ENCODE results near the gene OPA1. TPM values are rescaled to one million over a fixed set of nuclear protein-coding genes. Genes with fewer than 3 reads are reported as not detected.
A peak's percentile ranks its signal among the peaks of the same experiment; 100 is the strongest.

Gene OPA1
- 71.3 and 75.6 TPM in 2 replicates for total RNA-seq

- DNase-seq (ENCODE audit: low read depth, low spot score): peak; percentile 93
These were observed at the start of gene OPA1 for GRCh38 chr3:193592841-193593667. Gene OPA1 (plus strand): TSS chr3:193593208. CDS start chr3:193593378, 170 bp downstream.

- DNase-seq (ENCODE audit: low read depth, low spot score): no peak
These were observed 48.7 kb upstream of the OPA1 start for GRCh38 chr3:193544289-193544688.

GRCh38 chr3:193545304-193545703 lies 47.7 kb upstream of the OPA1 start:
- DNase-seq (ENCODE audit: low read depth, low spot score): no peak

GRCh38 chr3:193546129-193546528 lies 46.9 kb upstream of the OPA1 start:
- DNase-seq (ENCODE audit: low read depth, low spot score): no peak

- DNase-seq (ENCODE audit: low read depth, low spot score): no peak
These were observed 44.6 kb upstream of the OPA1 start for GRCh38 chr3:193548406-193548805.

GRCh38 chr3:193552923-193553322 lies 40.1 kb upstream of the OPA1 start:
- DNase-seq (ENCODE audit: low read depth, low spot score): no peak

- DNase-seq (ENCODE audit: low read depth, low spot score): no peak
These were observed 39.4 kb upstream of the OPA1 start for GRCh38 chr3:193553586-193553985.

GRCh38 chr3:193554811-193555210 lies 38.2 kb upstream of the OPA1 start, which contains the start of gene ATP13A4:
Gene ATP13A4 (minus strand): TSS chr3:193554895. CDS start chr3:193554799, 96 bp downstream.
- no peak for DNase-seq (ENCODE audit: low read depth, low spot score)

- no peak for DNase-seq (ENCODE audit: low read depth, low spot score)
These were observed 36.2 kb upstream of the OPA1 start for GRCh38 chr3:193556841-193557240.

GRCh38 chr3:193559100-193559499 lies 33.9 kb upstream of the OPA1 start:
- DNase-seq (ENCODE audit: low read depth, low spot score): no peak

- no peak for DNase-seq (ENCODE audit: low read depth, low spot score)
These were observed 32.9 kb upstream of the OPA1 start for GRCh38 chr3:193560091-193560490.

GRCh38 chr3:193560870-193561269 lies 32.1 kb upstream of the OPA1 start:
- no peak for DNase-seq (ENCODE audit: low read depth, low spot score)

GRCh38 chr3:193563426-193563825 lies 29.6 kb upstream of the OPA1 start:
- DNase-seq (ENCODE audit: low read depth, low spot score): no peak

GRCh38 chr3:193564012-193564411 lies 29.0 kb upstream of the OPA1 start:
- no peak for DNase-seq (ENCODE audit: low read depth, low spot score)

- DNase-seq (ENCODE audit: low read depth, low spot score): no peak
These were observed 23.9 kb upstream of the OPA1 start for GRCh38 chr3:193569119-193569518.

- peak; percentile 17 for DNase-seq (ENCODE audit: low read depth, low spot score)
These were observed 20.5 kb upstream of the OPA1 start for GRCh38 chr3:193572426-193572908.

- no peak for DNase-seq (ENCODE audit: low read depth, low spot score)
These were observed 19.4 kb upstream of the OPA1 start for GRCh38 chr3:193573403-193574191.

- DNase-seq (ENCODE audit: low read depth, low spot score): no peak
These were observed 18.4 kb upstream of the OPA1 start for GRCh38 chr3:193574488-193575070.

GRCh38 chr3:193585530-193585929 lies 7.5 kb upstream of the OPA1 start:
- DNase-seq (ENCODE audit: low read depth, low spot score): no peak

- DNase-seq (ENCODE audit: low read depth, low spot score): no peak
These were observed 6.5 kb upstream of the OPA1 start for GRCh38 chr3:193586526-193586925.

- DNase-seq (ENCODE audit: low read depth, low spot score): no peak
These were observed 3.9 kb upstream of the OPA1 start for GRCh38 chr3:193589129-193589528.

GRCh38 chr3:193589616-193590015 lies 3.4 kb upstream of the OPA1 start:
- no peak for DNase-seq (ENCODE audit: low read depth, low spot score)
